ENCODE data around the gene MLN. TPM values are rescaled to one million over a fixed set of nuclear protein-coding genes. Genes with fewer than 3 reads are reported as not detected.

Gene MLN
- total RNA-seq, 1 experiment from 2014 or later, result not detected

DNA sequence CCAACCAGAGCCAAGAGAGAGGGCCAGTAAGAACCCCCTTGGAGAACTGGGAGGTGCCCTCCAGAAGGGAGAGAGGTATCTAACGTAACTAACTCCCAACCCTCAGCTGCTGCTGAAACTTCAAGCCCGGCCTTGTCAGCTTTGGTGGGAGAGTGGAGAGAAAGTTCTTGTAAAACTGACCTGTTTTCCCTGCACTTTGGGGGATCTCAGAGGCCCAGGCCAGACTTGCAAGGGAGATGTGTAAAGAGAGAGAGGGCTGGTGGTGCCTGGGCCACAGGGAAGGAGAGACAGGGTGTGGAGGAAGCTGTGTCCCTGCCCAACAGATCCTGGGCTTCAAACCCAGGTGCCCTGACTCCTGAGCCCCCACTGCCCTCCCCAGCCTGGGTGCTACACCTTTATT, 39.8 kb downstream of the MLN start:
- intact Hi-C loops (cut with micrococcal nuclease), result no loop called here
- TF ChIP-seq ELF1 (IDR thresholded peaks at IDR 0.05; ENCODE audit: borderline replicate concordance, low read depth) (no peak), ZFX (IDR thresholded peaks at IDR 0.05) (no peak), EZH2 (IDR thresholded peaks at IDR 0.05) (no peak), FOSL1 (IDR thresholded peaks at IDR 0.05; ENCODE audit: low read depth) (no peak), EZH2phosphoT487 (IDR thresholded peaks at IDR 0.05; ENCODE audit: borderline replicate concordance) (no peak), CBX3 (IDR thresholded peaks at IDR 0.05; ENCODE audit: low read depth) (no peak), ZNF274 (IDR thresholded peaks at IDR 0.05; ENCODE audit: low read depth, low read length) (no peak), POLR2A (IDR thresholded peaks at IDR 0.05; ENCODE audit: borderline replicate concordance, extremely low read depth, insufficient read depth, insufficient read length) (no peak), SRF (IDR thresholded peaks at IDR 0.05; ENCODE audit: low read depth) (no peak), EGR1 (IDR thresholded peaks at IDR 0.05; ENCODE audit: low read depth) (no peak), JUND (IDR thresholded peaks at IDR 0.05) (no peak), CEBPB (IDR thresholded peaks at IDR 0.05; ENCODE audit: low read depth) (no peak), POLR2AphosphoS5 (IDR thresholded peaks at IDR 0.05; ENCODE audit: low read depth, low read length) (no peak), TCF7L2 (IDR thresholded peaks at IDR 0.05; ENCODE audit: borderline replicate concordance, extremely low read depth, insufficient read depth, insufficient read length) (no peak), SIN3A (IDR thresholded peaks at IDR 0.05; ENCODE audit: low read depth) (no peak), SP1 (IDR thresholded peaks at IDR 0.05; ENCODE audit: low read depth) (no peak)
- TF ChIP-seq, protein P1, sequence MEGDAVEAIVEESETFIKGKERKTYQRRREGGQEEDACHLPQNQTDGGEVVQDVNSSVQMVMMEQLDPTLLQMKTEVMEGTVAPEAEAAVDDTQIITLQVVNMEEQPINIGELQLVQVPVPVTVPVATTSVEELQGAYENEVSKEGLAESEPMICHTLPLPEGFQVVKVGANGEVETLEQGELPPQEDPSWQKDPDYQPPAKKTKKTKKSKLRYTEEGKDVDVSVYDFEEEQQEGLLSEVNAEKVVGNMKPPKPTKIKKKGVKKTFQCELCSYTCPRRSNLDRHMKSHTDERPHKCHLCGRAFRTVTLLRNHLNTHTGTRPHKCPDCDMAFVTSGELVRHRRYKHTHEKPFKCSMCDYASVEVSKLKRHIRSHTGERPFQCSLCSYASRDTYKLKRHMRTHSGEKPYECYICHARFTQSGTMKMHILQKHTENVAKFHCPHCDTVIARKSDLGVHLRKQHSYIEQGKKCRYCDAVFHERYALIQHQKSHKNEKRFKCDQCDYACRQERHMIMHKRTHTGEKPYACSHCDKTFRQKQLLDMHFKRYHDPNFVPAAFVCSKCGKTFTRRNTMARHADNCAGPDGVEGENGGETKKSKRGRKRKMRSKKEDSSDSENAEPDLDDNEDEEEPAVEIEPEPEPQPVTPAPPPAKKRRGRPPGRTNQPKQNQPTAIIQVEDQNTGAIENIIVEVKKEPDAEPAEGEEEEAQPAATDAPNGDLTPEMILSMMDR (IDR thresholded peaks at IDR 0.05 in 2 of 3, conservative IDR thresholded peaks at IDR 0.05 in 1 of 3; ENCODE audit: borderline replicate concordance in 1 of 3, insufficient read depth in 1 of 3, low read depth in 2 of 3, low read length in 2 of 3), result no peak
- TF ChIP-seq, protein P2, sequence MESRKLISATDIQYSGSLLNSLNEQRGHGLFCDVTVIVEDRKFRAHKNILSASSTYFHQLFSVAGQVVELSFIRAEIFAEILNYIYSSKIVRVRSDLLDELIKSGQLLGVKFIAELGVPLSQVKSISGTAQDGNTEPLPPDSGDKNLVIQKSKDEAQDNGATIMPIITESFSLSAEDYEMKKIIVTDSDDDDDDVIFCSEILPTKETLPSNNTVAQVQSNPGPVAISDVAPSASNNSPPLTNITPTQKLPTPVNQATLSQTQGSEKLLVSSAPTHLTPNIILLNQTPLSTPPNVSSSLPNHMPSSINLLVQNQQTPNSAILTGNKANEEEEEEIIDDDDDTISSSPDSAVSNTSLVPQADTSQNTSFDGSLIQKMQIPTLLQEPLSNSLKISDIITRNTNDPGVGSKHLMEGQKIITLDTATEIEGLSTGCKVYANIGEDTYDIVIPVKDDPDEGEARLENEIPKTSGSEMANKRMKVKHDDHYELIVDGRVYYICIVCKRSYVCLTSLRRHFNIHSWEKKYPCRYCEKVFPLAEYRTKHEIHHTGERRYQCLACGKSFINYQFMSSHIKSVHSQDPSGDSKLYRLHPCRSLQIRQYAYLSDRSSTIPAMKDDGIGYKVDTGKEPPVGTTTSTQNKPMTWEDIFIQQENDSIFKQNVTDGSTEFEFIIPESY (IDR thresholded peaks at IDR 0.05; ENCODE audit: extremely low read depth, insufficient replicate concordance, low read length), result no peak
- TF ChIP-seq, protein P3, sequence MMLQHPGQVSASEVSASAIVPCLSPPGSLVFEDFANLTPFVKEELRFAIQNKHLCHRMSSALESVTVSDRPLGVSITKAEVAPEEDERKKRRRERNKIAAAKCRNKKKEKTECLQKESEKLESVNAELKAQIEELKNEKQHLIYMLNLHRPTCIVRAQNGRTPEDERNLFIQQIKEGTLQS (IDR thresholded peaks at IDR 0.05), result no peak
- TF ChIP-seq, protein P4, sequence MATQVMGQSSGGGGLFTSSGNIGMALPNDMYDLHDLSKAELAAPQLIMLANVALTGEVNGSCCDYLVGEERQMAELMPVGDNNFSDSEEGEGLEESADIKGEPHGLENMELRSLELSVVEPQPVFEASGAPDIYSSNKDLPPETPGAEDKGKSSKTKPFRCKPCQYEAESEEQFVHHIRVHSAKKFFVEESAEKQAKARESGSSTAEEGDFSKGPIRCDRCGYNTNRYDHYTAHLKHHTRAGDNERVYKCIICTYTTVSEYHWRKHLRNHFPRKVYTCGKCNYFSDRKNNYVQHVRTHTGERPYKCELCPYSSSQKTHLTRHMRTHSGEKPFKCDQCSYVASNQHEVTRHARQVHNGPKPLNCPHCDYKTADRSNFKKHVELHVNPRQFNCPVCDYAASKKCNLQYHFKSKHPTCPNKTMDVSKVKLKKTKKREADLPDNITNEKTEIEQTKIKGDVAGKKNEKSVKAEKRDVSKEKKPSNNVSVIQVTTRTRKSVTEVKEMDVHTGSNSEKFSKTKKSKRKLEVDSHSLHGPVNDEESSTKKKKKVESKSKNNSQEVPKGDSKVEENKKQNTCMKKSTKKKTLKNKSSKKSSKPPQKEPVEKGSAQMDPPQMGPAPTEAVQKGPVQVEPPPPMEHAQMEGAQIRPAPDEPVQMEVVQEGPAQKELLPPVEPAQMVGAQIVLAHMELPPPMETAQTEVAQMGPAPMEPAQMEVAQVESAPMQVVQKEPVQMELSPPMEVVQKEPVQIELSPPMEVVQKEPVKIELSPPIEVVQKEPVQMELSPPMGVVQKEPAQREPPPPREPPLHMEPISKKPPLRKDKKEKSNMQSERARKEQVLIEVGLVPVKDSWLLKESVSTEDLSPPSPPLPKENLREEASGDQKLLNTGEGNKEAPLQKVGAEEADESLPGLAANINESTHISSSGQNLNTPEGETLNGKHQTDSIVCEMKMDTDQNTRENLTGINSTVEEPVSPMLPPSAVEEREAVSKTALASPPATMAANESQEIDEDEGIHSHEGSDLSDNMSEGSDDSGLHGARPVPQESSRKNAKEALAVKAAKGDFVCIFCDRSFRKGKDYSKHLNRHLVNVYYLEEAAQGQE (IDR thresholded peaks at IDR 0.05; ENCODE audit: low read depth), result no peak
- no TSS peak for BruUV-seq (replicated peaks)

More for the DNA sequence above, 39.8 kb downstream of the MLN start:
- Histone ChIP-seq H3K79me2 (ENCODE audit: insufficient read depth, low read length) (no peaks in the 10 kb centered on the region), H3K36me3 (ENCODE audit: control insufficient read depth in 1 of 2, insufficient read depth in 2 of 2, low read length in 2 of 2) (no peaks in the 10 kb centered on the region), H4K20me1 (ENCODE audit: insufficient read depth) (no peaks in the 10 kb centered on the region), H3K4me3 (replicated peaks in 1 of 2; ENCODE audit: low read depth in 1 of 2, low read length in 2 of 2) (no peak overlapping the region), H3K9ac (ENCODE audit: low read length) (no peak overlapping the region), H3K4me2 (ENCODE audit: low read length) (no peak overlapping the region), H3K27ac (ENCODE audit: low read depth, low read length) (no peak overlapping the region), H3K9me2 (ENCODE audit: insufficient read depth) (no peaks in the 10 kb centered on the region), H2AFZ (ENCODE audit: low read depth, low read length, poor library complexity, severe bottlenecking) (no peak overlapping the region), H3K4me1 (ENCODE audit: control insufficient read depth in 1 of 2, insufficient read depth in 2 of 2, low read length in 2 of 2) (peaks cover 6 to 22% of the 10 kb centered on the region in 2 experiments; a peak in 3 of 4 replicates), H3K9me3 (ENCODE audit: control insufficient read depth in 1 of 2, insufficient read depth in 1 of 2, low read depth in 1 of 2, low read length in 2 of 2) (no peaks in the 10 kb centered on the region), H3K27me3 (ENCODE audit: insufficient read depth, low read length) (no peaks in the 10 kb centered on the region)
- ChIA-PET RAD21 (ENCODE audit: low non-redundant PET in 1 of 2, low total read pairs in 2 of 2, uncharacterized antibody in 2 of 2, unreplicated experiment in 2 of 2) (no interaction called here), POLR2A (no interaction called here), CTCF (no interaction called here)
- ATAC-seq (no peak), DNase-seq (ENCODE audit: low read depth, low spot score) (no peak)
